22Rv1 (cell line): Measurements from ENCODE around the gene ZNF892.
A peak's percentile ranks its signal among the peaks of the same experiment; 100 is the strongest.

Experiments used
- H3K27ac ChIP-seq: fragments of 450-650 bp; 2 replicates; pipeline ENCODE4 v1.5.1; 2017
- ZFX ChIP-seq: fragments of 450-650 bp; IDR thresholded peaks from 2 replicates; pipeline ENCODE4 v1.6.1; 2017; ENCODE audit warnings: antibody characterized with exemption, borderline replicate concordance
- TF ChIP-seq, protein P1 (sequence below): fragments of 450-650 bp; IDR thresholded peaks from 2 replicates; pipeline ENCODE4 v1.5.1; 2017; ENCODE audit warnings: mild to moderate bottlenecking

ZNF892 gene

DNA sequence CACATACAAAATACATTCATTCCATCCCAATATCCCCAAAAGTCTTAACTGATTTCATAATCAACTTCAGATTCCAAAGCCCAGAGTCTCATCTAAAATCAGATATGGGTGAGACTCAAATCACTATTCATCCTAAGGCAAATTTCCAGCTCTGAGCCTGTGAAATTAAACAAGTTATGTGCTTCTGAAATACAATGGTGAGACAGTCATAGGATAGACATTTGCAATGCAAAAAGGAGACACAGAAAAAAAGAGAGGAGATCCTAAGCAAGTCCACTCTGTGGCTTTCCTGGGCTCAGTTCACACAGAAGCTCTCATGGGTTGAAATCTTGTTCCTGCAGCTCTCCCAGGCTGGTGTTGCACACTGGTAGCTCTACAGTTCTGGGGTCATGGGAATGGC is 18.3 kb downstream of the ZNF892 start:
- TF ChIP-seq ZFX, result no peak
- TF ChIP-seq, protein P1, sequence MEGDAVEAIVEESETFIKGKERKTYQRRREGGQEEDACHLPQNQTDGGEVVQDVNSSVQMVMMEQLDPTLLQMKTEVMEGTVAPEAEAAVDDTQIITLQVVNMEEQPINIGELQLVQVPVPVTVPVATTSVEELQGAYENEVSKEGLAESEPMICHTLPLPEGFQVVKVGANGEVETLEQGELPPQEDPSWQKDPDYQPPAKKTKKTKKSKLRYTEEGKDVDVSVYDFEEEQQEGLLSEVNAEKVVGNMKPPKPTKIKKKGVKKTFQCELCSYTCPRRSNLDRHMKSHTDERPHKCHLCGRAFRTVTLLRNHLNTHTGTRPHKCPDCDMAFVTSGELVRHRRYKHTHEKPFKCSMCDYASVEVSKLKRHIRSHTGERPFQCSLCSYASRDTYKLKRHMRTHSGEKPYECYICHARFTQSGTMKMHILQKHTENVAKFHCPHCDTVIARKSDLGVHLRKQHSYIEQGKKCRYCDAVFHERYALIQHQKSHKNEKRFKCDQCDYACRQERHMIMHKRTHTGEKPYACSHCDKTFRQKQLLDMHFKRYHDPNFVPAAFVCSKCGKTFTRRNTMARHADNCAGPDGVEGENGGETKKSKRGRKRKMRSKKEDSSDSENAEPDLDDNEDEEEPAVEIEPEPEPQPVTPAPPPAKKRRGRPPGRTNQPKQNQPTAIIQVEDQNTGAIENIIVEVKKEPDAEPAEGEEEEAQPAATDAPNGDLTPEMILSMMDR, result no peak
- H3K27ac ChIP-seq, result no peak overlapping the region

DNA sequence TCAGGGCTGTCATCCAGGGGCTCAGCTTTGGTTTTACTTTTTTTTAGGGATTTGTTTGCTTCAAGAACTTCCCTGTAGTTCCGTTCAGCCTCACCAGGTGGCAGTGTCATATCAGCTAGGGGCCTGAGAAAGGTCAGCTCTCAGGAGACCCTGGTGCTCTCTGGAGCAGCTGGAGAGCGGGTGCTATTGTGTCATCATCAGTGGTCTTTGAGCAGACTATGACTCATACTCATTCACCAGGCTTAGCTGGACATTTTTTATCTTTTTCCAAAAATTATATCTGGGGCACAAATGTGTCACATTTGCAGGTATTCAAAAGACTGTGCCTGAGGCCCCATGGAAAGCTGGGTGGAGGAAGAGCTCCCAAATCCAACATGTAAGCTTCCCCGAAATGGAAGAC is 24.4 kb downstream of the ZNF892 start:
- no peak overlapping the region for H3K27ac ChIP-seq
- TF ChIP-seq, protein P1, result peak; percentile 92
- no peak for TF ChIP-seq ZFX

DNA sequence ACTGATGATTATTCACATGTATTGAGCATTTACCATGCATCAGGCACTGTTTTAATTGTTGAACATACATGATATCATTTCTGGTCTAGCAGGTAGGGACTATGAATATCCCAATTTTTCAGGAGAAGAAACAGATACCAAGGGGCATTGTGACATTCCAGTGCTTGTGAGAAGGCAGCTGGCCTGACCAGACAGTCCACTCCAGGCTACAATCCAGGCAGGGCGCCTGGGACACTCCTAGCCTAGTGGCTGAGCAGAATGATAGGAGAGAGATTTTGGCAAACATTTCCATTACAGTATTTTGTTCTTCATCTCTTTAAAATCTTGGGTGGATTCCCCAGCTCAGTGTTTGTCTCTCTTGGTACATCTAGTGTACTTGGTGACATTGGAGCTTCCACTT is 24.9 kb downstream of the ZNF892 start:
- TF ChIP-seq, protein P1, result no peak
- no peak for TF ChIP-seq ZFX
- H3K27ac ChIP-seq, result no peak overlapping the region

DNA sequence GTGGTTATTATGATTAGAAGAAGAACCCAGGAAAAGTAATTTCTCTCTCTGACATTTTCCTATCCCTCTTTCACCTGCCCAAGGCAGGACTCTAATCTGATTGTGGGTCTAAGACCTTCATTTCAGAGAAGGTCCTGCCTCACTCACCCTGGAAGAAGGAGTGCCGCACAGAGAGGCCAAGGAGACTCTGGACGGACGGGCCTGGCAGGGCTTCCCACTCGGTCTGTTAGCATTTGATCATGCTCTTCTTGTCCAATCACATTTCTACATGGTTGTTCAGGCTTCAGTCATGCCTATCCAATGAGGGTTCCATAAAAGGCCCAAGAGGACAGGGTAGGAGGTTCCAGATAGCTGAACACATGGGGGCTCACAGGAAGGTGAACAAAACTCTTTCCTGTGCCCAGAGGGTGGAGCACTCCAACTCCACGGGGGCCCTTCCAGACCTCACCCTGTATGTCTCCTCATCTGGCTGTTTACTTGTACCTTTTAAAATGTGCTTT is 27.0 kb downstream of the ZNF892 start:
- H3K27ac ChIP-seq, result no peak overlapping the region
- no peak for TF ChIP-seq ZFX
- TF ChIP-seq, protein P1, result no peak

DNA sequence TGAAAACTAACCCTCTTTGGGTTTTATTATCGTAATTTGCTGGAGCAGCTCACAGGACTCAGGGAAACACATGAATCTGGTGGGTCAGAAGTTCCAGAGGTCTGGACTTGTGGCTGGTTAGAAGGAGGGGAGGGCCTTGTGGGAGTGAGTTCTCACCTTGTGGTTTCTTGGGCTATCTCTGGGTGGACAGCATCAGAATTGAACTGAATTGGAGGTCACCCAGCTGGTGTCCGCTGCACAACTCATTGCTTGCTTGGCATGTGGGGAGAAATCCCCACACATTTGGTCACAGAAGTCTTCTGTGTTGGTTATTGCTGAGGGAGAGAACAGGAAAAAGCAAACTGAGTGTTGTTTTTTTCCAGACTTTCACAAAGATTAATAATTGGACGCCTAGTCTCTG is 27.5 kb downstream of the ZNF892 start:
- no peak overlapping the region for H3K27ac ChIP-seq

DNA sequence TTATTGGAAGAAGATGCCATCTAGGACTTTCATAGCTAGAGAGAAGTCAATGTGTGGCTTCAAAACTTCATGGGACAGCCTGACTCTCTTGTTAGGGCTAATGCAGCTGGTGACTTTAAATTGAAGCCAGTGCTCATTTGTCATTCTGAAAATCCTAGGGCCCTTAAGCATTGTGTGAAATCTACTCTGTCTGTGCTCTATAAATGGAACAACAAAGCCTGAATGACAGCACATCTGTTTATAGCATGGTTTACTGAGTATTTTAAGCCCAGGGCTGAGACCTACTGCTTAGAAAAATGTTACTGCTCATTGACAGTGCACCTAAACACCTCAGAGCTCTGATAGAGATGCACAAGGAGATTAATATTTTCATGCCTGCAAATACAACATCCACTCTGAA is 30.8 kb downstream of the ZNF892 start:
- no peak overlapping the region for H3K27ac ChIP-seq

More for the DNA sequence above, 27.5 kb downstream of the ZNF892 start:
- TF ChIP-seq, protein P1, result no peak
- TF ChIP-seq ZFX, result no peak

DNA sequence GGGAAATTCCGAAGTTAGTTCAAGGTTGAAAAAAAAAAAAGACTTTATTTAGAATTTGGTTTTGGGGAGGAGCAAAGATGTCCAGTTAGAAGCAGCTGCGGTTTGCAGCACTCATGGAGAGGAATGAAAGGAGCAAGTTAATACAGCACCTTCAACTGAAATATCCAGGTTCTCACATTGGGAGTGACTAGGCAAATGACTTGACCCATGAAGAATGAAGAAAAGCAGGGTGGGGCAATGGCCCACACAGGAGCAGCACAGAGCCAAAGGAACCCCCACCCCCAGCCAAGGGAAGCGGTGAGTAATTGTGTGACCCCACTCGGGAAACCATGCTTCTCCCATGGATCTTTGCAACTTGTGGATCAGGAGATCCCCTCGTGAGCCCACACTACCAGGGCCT is 32.8 kb downstream of the ZNF892 start:
- TF ChIP-seq, protein P1, result no peak
- no peak for TF ChIP-seq ZFX

More for the DNA sequence above, 30.8 kb downstream of the ZNF892 start:
- TF ChIP-seq, protein P1, result no peak
- no peak for TF ChIP-seq ZFX

More for the DNA sequence above, 32.8 kb downstream of the ZNF892 start:
- H3K27ac ChIP-seq, result no peak overlapping the region
